GM12891 (cell line): Measurements from ENCODE around the gene ZNF605.

Source experiments
- PAX5 ChIP-seq: IDR thresholded peaks from 2 replicates; pipeline ENCODE4 v1.6.1; 2011; ENCODE audit warnings: low read length, moderate library complexity, mild to moderate bottlenecking; ENCODE audit not compliant: insufficient read depth, severe bottlenecking
- POLR2A ChIP-seq: IDR thresholded peaks from 2 replicates; pipeline ENCODE4 v1.6.1; 2011; ENCODE audit warnings: low read depth, low read length, control low read depth
- POLR2AphosphoS5 ChIP-seq: IDR thresholded peaks from 2 replicates; pipeline ENCODE4 v1.6.1; 2011; ENCODE audit warnings: low read depth, low read length, control low read depth
- POU2F2 ChIP-seq: IDR thresholded peaks from 2 replicates; pipeline ENCODE4 v1.6.1; 2011; ENCODE audit warnings: low read depth, mild to moderate bottlenecking, control low read depth, low read length, moderate library complexity
- SPI1 ChIP-seq: IDR thresholded peaks from 2 replicates; pipeline ENCODE4 v1.6.1; 2011; ENCODE audit warnings: low read depth, low read length, control low read depth
- TAF1 ChIP-seq: IDR thresholded peaks from 2 replicates; pipeline ENCODE4 v1.6.1; 2011; ENCODE audit warnings: low read depth, low read length, control low read depth

GRCh38 chr12:132952371-132953162, 3.5 kb downstream of the ZNF605 start:
- TF ChIP-seq SPI1 (no peak), POLR2AphosphoS5 (no peak), POLR2A (no peak), TAF1 (no peak), PAX5 (no peak), POU2F2 (no peak)
